GM12875 (cell line): ENCODE results near the gene IL31RA.

Source experiments
- H3K4me3 ChIP-seq: one replicate; pipeline ENCODE4 v1.5.1; 2011; ENCODE audit warnings: low read depth, low read length, control low read depth
- CTCF ChIP-seq: IDR thresholded peaks from 2 replicates; pipeline ENCODE4 v1.5.1; 2011; ENCODE audit warnings: low read depth, mild to moderate bottlenecking, control low read depth, inconsistent platforms, low read length, moderate library complexity, borderline replicate concordance; ENCODE audit not compliant: insufficient read depth

IL31RA gene

GRCh38 chr5:55900068-55900467, 48.9 kb downstream of the IL31RA start:
- no peak for TF ChIP-seq CTCF
- no peak overlapping the region for H3K4me3 ChIP-seq

DNA sequence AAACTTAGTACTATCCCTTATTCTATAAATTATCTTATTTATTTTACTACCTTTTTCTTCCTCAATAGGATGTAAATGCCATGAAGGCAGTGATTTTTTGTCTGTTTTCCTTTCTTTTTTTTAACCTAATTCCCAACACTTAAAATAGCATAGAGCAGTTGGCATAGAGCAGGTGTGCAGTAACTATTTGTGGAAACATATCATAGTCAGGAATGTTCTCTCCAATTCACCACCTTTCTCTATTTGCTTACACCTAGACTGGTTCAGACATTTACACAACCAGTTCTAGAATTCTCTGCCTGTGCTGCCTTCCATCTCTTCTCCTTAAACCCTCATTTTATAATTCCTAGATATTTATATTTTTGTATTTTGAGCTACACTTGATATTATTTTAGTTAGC, 49.6 kb downstream of the IL31RA start:
- no peak for TF ChIP-seq CTCF
- no peak overlapping the region for H3K4me3 ChIP-seq

GRCh38 chr5:55902696-55903095, 51.5 kb downstream of the IL31RA start:
- H3K4me3 ChIP-seq = no peak overlapping the region
- TF ChIP-seq CTCF = no peak

DNA sequence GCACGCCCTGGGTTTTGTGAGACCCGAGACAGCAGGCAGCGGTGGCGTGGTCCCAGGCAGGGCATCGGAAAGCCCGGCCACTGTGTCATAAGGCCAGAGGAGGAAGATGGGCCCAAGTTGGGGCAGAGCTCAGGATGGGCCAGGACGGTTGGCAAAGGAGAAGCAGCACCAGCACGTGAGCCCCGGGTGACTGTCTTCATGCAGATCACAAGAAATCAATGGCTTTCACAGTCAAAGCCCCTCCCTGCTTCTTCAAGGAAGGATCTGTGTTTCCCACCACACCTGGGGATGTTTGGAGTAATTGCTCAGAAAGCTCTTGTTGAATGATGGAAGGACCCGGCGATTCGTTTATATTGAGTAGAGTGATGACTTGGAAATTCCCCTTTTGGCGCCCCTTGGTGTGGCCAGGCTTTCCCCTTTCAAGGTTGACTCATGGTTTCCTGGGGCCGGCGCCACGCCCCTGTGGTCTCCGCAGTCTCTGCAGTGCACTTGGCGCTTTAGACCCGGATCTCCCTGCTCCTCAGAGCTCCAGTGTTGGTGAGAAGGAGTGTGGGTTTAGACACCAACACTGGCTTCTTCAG, 52.1 kb downstream of the IL31RA start:
- TF ChIP-seq CTCF = no peak
- peak overlapping the region; percentile 31 for H3K4me3 ChIP-seq

DNA sequence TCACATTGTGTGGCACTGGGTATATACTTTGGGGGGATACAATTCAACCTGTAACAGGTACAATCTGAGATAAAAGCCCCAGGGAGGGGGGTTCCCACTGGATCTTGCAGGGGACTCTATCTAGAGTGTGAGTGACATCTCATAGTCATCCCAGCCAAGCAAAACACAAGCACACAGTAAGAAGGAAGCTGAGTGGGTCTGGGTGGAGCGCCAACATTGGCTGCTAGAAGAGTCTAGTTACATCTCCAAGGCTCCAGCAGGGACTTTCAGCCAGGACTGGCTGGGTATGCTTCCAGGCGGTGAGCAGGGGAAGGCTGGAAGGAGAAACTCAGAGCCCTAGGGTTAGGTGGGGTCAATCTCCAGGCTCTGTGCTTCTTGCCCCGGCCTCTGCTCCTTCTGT, 53.0 kb downstream of the IL31RA start:
- no peak overlapping the region for H3K4me3 ChIP-seq
- no peak for TF ChIP-seq CTCF

- no peak for TF ChIP-seq CTCF
- H3K4me3 ChIP-seq = no peak overlapping the region
Measured at GRCh38 chr5:55905251-55905650, 54.1 kb downstream of the IL31RA start.

DNA sequence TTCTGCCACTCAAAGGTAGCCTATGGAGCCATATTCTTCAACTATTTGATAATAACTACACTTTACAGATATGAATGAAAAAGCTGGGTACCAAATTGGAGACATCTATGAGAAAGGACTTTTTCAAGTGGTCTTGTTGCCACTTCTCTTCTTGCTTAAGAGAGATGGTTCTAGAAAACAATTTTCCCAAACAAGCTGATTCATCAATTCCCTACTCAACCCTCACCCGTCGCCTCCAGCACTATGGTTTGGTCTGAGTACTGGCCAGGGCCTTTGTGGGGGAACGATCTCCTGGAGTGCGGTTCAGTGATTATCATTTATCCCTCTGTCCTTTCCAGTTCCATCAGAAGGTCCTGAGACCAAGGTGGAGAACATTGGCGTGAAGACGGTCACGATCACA, 56.8 kb downstream of the IL31RA start:
- TF ChIP-seq CTCF = no peak
- H3K4me3 ChIP-seq = no peak overlapping the region
